AG10803 (cell line): Measurements from ENCODE around the gene CBFA2T3.

Source experiments
- DNase-seq: peaks from one replicate; pipeline ENCODE4 v3.0.0; 2010; ENCODE audit warnings: low read depth
- H3K4me3 ChIP-seq: 2 replicates; pipeline ENCODE4 v1.5.1; 2011; ENCODE audit warnings: mild to moderate bottlenecking, low read length, control low read depth
- CTCF ChIP-seq: conservative IDR thresholded peaks from 2 replicates; pipeline ENCODE4 v1.5.1; 2011; ENCODE audit warnings: mild to moderate bottlenecking, low read length, control low read depth, inconsistent platforms

The CBFA2T3 gene

GRCh38 chr16:88977018-88977811 lies at the start of gene CBFA2T3:
Gene CBFA2T3 (minus strand): TSS chr16:88977207. CDS start chr16:88976807, 400 bp downstream.
- no peak for TF ChIP-seq CTCF
- H3K4me3 ChIP-seq: no peak within 1 kb of the TSS
- no peak for DNase-seq

DNA sequence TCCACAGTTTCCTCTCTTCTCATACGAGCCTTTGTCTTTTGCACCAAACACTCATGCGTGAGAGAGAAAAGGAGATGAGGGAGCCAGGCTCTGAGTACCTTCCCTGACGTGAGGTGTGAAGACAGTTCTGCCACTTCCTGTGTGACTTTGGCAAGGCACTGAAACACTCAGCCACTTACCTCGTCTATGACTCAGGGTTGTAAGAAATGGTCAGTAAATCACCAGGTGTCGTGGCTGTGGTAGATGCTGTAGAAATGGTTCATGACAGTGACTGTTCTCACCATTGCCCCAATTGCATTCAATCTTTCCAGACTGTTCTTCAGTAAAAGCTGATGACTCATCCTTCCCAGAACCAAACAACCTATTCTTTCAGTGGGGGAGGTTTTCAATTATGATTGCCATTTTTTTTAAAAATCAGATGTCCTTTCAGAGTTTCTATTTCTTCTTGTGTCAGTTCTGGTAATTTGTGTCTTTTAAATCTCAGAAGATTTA lies 49.2 kb upstream of the CBFA2T3 start:
- TF ChIP-seq CTCF: no peak
- no peak for DNase-seq
- H3K4me3 ChIP-seq: no peak overlapping the region

DNA sequence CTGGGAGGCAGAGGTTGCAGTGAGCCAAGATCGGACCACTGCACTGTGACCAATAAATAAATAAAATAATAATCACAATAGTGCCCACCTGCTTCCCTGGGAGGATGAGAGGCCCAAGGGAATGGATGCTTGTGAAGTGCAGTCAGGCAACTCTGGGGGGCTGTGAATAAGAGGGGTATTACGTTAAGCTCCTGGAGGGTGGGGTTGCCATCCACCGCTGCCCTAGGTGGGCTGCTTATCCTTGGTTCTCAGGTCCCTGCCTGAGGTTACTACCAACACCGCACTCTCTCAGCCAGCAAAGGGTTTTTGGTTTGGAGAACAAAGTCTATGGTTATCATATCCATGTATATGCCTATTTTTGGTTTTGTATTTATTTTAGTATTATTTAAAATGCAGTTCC lies 48.6 kb upstream of the CBFA2T3 start:
- TF ChIP-seq CTCF: no peak
- H3K4me3 ChIP-seq: no peak overlapping the region
- DNase-seq: no peak

DNA sequence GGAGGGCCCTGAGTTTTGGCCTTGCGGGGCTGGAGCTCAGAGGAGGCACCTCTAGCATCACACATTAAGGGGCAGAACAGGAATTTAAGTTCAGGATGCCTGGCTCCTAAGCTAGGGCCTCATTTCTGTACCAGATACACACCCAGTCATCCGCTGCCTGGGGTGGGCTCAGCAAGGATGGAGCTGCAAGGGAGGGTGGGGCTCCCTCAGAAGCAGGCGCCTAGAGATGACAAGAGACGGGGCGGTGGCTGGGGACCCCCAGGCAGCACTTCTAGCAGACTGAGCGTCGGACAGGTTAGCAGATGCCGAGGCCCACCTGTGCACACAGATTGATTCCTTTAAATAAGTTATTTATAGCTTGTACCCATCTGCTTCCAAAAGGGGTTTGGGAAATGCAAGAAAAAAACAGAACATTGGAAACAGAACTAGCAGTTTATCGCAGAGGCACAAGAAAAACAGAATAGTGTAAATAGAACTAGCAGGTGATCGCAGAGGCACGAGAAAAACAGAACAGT lies 47.6 kb upstream of the CBFA2T3 start:
- DNase-seq: no peak
- no peak overlapping the region for H3K4me3 ChIP-seq
- TF ChIP-seq CTCF: no peak

GRCh38 chr16:89023621-89024511 lies 46.9 kb upstream of the CBFA2T3 start:
- no peak for TF ChIP-seq CTCF
- no peak overlapping the region for H3K4me3 ChIP-seq
- DNase-seq: no peak

DNA sequence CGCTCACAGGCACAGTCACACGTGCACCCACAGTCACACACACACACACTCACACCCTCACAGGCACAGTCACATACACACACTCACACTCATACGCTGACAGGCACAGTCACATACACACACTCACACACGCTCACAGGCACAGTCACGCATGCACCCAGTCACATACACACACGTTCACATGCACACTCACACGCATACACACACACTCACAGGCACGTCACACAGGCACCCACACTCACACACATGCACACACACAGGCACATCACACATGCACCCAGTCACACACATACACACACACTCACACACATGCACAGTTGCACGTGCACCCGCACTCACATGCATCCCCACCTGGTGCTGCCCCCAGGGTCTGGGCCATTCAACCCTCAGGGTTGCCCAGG lies 46.1 kb upstream of the CBFA2T3 start:
- DNase-seq: no peak
- H3K4me3 ChIP-seq: no peak overlapping the region
- no peak for TF ChIP-seq CTCF
